ENCODE measurements around the gene INF2.
A peak's percentile ranks its signal among the peaks of the same experiment; 100 is the strongest.

INF2 gene

DNA sequence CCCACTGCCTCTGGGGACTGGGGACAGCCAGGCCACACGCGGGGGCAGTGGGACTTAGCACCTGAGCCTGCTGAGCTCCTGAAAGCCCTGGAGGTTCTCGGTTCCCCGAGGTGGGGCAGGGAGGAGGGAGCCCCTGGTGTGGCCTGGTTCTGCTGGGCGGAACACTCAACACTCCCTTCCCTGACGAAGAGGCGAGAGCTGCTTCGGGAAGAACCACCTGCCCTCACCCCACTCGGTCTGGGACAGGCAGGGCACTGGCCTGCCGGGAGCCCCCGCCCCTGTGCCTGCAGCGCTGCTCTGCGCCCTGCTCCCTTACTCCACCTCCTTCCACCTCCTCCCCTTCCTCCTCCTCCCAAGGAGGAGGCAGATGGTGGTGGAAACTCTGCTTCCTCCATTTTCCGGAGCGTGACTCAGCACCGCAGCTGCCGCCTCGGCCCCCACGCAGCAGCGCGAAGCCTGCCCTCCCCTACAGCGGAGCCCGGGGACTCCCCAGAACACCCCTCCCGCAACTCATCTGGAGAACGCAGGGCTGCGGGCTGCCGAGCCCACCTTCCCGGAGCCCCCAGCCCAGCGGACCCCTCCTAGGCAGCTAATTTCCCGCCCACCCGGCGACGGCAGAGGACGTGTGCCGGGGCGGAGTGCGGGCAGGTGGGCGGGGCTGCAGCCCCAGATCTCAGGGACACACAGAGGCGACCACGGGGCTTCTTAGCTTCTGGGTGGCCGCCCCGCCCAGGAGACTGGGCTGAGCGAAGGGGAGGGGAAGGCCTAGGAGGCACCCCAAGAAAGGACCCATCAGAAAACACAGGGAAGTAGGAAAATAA, 11.7 kb upstream of the INF2 start:
- DNase-seq, result peak; percentile 63

GRCh38 chr14:104678346-104678745, 11.1 kb upstream of the INF2 start:
- no peak for DNase-seq

GRCh38 chr14:104678901-104679705, 10.3 kb upstream of the INF2 start:
- DNase-seq, result no peak

GRCh38 chr14:104680056-104680805, 9.2 kb upstream of the INF2 start:
- DNase-seq, result no peak

- DNase-seq, result no peak
These were observed 8.4 kb upstream of the INF2 start for GRCh38 chr14:104680806-104681688.

DNA sequence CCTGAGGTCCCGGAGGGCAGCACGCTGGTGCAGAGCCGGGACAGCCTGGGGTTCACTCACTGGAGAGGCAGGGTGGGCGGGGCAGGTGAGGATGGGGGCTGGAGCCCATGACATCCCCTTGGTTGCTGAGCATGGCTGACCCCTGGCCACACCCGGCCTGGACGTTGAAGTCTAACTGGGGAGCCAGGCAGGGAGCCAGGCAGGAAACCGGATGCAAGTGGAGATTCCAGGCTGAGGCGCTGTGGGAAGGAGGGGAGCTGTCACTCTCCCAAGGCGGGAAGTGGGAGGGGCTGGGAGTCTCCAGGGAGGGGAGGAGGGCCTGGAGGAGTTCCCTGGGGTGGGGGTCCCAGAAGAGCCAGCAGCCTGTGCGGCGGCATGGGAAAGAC, 7.7 kb upstream of the INF2 start:
- no peak for DNase-seq

DNA sequence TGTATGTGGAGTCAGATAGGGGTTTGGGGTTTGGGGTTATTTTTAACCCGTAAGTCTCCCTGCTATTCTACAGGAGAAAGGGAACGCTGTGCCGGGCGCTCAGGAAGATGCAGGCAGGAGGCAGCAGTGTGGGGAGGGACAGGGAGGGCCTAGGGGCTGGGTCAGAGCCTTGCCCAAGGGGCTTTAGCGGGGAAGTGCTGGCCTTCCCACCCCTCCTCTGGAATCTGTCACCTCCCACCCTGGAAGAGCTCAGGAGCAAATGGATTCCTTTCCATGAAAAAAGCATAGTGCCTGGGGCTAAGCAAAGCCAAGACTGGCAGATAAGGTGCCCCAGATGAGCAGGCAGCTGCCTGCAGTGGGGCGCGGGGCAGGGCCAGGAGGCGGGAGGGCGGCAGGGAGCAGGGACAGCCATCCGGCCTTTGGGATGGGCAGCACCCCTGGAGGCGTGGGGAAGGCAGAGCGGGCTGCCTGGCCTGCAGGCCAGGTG, 7.3 kb upstream of the INF2 start:
- DNase-seq, result no peak

- no peak for DNase-seq
These were observed 5.6 kb upstream of the INF2 start for GRCh38 chr14:104683653-104684448.

DNA sequence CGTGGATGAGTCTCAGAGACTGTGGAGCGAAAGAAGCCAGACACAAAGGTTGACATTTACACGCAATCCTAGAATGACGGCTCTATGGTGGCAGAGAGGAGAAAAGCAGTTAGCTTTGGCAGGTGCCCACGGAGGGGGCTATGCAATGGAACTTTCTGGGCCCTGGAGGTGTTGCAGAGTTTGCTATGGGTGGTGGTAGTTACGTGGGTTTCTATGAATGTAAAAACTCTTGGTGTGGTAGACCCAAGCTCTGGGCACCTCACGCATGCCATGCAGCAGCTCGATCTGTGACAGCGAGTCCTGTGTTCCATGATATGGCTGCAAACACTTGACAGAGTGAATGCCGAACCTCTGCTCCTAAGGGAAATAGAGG, 5.0 kb upstream of the INF2 start:
- no peak for DNase-seq

GRCh38 chr14:104685216-104685997, 4.0 kb upstream of the INF2 start:
- no peak for DNase-seq

DNA sequence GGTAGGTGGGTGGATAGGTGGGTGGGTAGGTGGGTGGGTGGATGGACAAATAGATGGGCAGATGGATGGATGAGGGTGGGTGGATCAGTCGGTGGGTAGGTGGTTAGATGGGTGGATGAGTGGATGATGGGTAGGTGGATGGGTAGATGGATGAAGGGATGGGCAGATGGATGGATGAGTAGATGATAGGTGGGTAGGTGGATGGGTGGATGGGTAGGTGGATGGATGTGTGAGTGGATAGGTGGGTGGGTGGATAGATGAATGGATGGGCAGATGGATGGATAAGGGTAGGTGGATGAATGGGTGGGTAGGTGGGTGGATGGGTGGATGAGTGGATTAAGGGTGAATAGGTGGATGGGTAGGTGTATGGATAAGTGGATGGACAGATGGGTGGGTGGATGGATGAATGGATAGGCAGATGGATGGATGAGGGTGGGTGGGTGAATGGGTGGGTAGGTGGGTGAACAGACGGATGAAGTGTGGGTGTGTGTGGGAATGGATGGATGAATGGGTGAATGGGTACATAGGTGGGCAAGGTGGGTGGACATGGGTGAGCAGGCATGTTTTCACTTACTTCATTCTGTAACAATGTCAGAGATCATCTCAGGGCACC, 3.3 kb upstream of the INF2 start:
- no peak for DNase-seq

GRCh38 chr14:104686624-104687517, 2.5 kb upstream of the INF2 start:
- no peak for DNase-seq

DNA sequence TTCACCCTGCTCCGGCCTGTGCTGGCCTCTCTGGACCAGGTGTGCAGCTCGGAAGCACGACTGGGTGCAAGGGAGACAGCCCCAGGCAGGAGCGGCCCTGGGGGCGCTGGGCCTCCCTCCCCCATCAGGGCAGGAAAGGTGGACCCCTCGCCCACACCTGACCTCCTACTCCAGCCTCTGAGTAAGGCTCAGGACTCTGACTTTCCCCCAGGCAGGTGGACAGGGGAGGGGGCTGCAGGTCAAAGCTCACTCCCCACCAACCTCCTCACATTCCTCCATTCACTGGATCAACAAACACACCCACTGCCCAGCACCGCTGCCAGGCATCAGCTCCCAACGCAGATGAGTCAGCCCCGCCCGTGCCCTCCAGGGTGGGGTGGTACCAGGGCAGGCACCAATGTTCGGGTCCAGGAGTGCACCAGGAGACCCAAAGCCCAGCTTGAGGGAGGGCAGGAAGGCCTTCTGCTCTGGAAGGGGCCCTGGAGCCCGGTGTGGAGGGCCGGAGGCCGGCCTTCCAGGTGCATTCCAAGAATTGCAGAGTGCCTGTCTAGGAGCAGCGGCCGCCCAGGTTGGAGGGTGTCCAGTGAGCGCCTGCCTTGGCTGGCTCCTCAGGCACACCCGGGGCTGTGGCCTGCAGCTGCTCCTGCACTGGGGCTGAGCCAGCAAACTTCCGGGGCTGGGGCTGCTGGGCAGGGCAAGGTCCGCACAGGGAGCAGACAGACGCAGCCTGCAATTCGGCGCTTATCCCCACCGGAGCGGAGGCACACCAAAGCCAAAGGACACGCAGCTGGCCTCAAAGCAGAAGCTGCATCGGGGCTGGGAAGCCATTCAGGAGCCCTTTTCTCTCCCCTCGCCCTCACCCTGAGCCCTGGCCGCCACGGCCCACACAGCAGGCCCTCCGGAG, 1.6 kb upstream of the INF2 start:
- DNase-seq, result peak; percentile 71

DNA sequence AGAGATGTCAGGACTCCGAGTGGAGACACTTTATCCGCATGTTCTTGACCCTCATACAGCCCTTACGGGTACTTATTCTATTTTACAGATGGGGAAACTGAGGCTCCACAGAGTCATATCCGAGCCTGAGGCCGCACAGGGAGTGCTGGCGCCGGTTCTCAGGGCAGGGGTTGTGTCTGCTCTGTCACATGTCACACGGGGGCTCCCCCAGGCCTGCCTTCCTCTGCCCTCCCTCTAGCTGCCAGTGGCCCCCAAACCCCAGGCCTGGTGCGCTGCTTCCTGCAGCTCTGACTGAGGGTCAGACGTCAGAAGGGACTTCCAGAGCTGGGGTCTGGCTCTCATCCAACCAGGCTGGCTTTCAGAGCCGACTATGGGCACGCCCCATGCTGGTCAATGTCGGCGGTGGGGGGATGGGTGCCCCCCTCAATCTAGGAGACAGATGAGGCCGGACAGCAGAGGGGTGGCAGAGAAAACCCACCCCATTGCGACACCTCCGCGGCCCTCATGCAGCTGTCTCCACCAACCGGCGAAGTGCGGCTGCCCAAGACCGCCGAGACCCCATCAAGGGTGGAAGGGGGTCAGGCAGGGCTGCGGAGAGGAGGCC, 811 bp upstream of the INF2 start:
- no peak for DNase-seq

DNA sequence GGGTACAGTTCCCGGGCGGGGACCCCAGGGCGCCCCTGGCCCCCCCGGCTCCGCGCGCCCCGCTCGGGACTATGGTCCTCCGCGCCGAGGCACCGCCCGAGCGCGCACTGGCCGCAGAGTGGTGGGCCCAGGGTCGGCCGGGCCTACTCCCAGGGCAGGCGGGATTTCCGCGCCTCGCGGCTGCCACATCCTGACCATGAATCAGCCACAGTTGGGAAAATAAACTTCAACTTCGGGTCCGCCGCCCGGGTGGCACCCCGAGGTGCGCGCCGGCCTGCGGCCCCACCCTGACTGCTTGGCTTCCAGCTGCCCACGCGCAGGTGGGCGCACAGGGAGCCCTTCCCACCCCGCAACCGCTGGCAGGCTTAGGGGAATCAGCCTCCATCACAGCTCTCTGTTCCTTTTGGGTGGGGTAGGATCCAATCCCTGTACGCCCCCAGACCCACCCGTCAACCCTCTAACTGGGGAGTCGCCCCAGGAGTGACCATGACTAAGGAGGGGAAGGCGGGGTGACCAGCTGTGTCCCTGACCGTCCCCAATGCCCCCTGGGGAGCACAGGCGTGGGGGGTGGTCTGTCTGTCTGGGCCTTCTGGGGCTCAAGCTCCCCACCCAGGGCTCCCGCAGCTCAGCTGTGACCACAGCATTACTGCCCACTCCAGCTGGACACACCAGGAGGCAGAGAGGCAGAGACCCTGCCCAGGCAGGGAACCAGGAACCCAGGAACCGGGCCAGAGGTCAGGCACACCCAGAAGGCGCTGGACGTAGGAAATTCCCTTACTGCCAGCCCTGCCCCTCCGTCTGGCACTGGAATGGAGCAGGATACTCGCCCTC, 678 bp downstream of the INF2 start:
- no peak for DNase-seq

- DNase-seq, result no peak
These were observed 1.5 kb downstream of the INF2 start for GRCh38 chr14:104690861-104691455.
